Gastroesophageal sphincter (tissue), 4 donors: Measurements from ENCODE around the gene KRT71. TPM values are rescaled to one million over a fixed set of nuclear protein-coding genes. Genes with fewer than 3 reads are reported as not detected.

Experiments used
- ATAC-seq: fragments of 150-250 bp; one replicate; pipeline ENCODE4 v1.9.1; 2016; ENCODE audit warnings: mild to moderate bottlenecking, moderate library complexity
- H3K27ac ChIP-seq, 4 donors: fragments of 200-600 bp; sonication (generic) in 3 of 4; 1 replicate in 3 of 4; 2 replicates in 1 of 4; pipeline ENCODE4 v1.5.1; 2016 to 2019
- H3K27me3 ChIP-seq: fragments of 200-600 bp; sonication (generic); one replicate; pipeline ENCODE4 v1.5.1; 2019
- H3K36me3 ChIP-seq, 2 donors: fragments of 200-600 bp; sonication (generic); one replicate each; pipeline ENCODE4 v1.5.1; 2019; ENCODE audit warnings: control low read depth in 1 of 2
- H3K4me1 ChIP-seq, 3 donors: fragments of 200-600 bp; sonication (generic); 1 replicate in 2 of 3; 2 replicates in 1 of 3; pipeline ENCODE4 v1.5.1; 2016 to 2019; ENCODE audit warnings: control low read depth in 2 of 3
- H3K4me3 ChIP-seq, 2 donors: fragments of 200-600 bp; sonication (generic); one replicate each; pipeline ENCODE4 v1.5.1; 2019; ENCODE audit warnings: mild to moderate bottlenecking in 1 of 2, moderate library complexity in 1 of 2
- H3K9me3 ChIP-seq, 3 donors: fragments of 200-600 bp; sonication (generic); one replicate each; pipeline ENCODE4 v1.5.1; 2017 to 2019; ENCODE audit warnings: control low read depth in 2 of 3
- EP300 ChIP-seq: sonication (generic); formaldehyde crosslinking; IDR thresholded peaks from one replicate; pipeline ENCODE4 v1.6.1; 2017; ENCODE audit warnings: antibody characterized with exemption, mild to moderate bottlenecking
- POLR2A ChIP-seq, 2 donors: fragments of 450-650 bp; IDR thresholded peaks; one replicate each; pipeline ENCODE4 v1.6.1; 2017; ENCODE audit warnings: antibody characterized with exemption in 2 of 2, mild to moderate bottlenecking in 2 of 2, moderate library complexity in 1 of 2
- POLR2AphosphoS5 ChIP-seq: sonication (generic); formaldehyde crosslinking; IDR thresholded peaks from one replicate; pipeline ENCODE4 v1.6.1; 2017; ENCODE audit warnings: antibody characterized with exemption
- WGBS, 2 donors: methylation state at CpG; one replicate each; pipeline ENCODE4 v1.1.5; 2018; ENCODE audit warnings: low coverage in 1 of 2; 5-methylcytosine and 5-hydroxymethylcytosine counted together
- total RNA-seq, 4 donors: library from RNA; depleted of rRNA; stranded (reverse); fragments of >200 nt; gene quantifications; one replicate each; pipeline ENCODE4 v1.1.0, GENCODE V29; 2016
- TF ChIP-seq, protein P1 (sequence below), 4 experiments: fragments of 200-600 bp in 2 of 4; fragments of 450-650 bp in 2 of 4; sonication (generic) in 1 of 4; IDR thresholded peaks; one replicate each; pipeline ENCODE4 v1.5.1; 2017 to 2019; ENCODE audit warnings: antibody characterized with exemption in 4 of 4, mild to moderate bottlenecking in 2 of 4, moderate library complexity in 2 of 4

KRT71 gene
- total RNA-seq, 4 donors from 2014 or later: not detected

DNA sequence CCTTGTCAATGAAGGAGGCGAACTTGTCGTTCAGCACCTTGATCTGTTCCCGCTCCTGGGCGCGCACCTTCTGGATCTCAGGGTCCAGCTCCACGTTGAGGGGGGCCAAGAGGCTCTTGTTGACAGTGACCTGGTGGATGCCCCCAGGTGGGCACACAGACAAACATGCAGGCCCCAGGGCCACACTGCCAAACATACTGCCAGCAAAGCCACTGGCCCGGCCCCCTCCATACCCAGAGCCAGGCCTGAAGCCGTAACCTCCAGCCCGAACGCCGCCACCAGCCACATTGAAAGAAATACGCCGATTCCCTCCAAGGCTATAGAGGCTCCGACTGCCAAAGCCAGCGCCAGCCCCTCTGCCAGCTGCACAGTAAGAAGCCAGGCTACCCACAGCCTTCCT is 20.4 kb upstream of the KRT71 start:
- TF ChIP-seq EP300 (no peak), POLR2AphosphoS5 (no peak), POLR2A (IDR thresholded peaks at IDR 0.05) (no peak)
- TF ChIP-seq, protein P1, sequence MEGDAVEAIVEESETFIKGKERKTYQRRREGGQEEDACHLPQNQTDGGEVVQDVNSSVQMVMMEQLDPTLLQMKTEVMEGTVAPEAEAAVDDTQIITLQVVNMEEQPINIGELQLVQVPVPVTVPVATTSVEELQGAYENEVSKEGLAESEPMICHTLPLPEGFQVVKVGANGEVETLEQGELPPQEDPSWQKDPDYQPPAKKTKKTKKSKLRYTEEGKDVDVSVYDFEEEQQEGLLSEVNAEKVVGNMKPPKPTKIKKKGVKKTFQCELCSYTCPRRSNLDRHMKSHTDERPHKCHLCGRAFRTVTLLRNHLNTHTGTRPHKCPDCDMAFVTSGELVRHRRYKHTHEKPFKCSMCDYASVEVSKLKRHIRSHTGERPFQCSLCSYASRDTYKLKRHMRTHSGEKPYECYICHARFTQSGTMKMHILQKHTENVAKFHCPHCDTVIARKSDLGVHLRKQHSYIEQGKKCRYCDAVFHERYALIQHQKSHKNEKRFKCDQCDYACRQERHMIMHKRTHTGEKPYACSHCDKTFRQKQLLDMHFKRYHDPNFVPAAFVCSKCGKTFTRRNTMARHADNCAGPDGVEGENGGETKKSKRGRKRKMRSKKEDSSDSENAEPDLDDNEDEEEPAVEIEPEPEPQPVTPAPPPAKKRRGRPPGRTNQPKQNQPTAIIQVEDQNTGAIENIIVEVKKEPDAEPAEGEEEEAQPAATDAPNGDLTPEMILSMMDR (IDR thresholded peaks at IDR 0.05): no peak
- H3K4me1 ChIP-seq: no peaks in the 10 kb centered on the region
- 100% methylated on average over 1 of the region's 15 CpGs; no CpG with 5 or more reads in 1 of the 2 donors for WGBS, 2 donors
- ATAC-seq: no peak
- H3K36me3 ChIP-seq: no peaks in the 10 kb centered on the region
- no peak overlapping the region for H3K27ac ChIP-seq
- H3K27me3 ChIP-seq: peaks cover 43% of the 10 kb centered on the region
- no peak overlapping the region for H3K4me3 ChIP-seq
- no peaks in the 10 kb centered on the region for H3K9me3 ChIP-seq

DNA sequence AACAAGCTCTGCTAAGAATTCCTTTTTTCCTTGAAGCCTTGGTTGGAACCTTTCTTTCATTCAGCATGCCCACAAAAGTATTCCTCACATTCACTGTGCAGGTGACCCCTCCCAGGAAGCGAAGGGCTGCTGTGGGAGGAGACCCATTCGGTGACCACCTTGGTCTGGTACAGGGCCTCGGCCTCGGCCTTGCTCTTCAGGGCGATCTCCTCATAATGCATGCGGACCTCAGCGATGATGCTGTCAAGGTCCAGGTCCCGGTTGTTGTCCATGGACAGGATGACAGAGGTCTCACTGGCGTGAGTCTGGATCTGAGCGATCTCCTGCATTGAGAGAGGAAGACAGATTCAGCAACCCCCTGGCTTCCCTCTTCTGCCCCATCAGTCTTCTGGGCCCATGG is 17.6 kb upstream of the KRT71 start:
- no CpG with 5 or more reads among the region's 10 CpGs for WGBS, 2 donors
- no peak for ATAC-seq

DNA sequence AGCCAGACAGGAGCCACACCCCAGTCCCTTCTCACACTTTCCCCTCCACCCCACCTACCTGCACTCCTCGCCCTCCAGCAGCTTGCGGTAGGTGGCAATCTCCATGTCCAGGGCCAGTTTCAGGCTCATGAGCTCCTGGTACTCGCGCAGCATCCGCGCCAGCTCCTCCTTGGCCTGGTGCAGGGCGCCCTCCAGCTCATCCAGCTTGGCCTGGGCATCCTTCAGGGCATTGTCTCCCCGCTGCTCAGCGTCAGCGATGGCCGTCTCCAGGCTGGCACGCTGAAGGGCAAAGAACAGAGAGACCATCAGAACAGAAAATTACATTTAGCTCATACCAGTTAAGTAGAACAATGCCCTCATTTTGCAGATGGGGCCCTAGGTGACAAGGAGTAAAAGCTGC is 15.2 kb upstream of the KRT71 start:
- no peaks in the 10 kb centered on the region for H3K9me3 ChIP-seq
- H3K4me3 ChIP-seq: no peak overlapping the region
- TF ChIP-seq, protein P1 (IDR thresholded peaks at IDR 0.05): no peak
- TF ChIP-seq POLR2AphosphoS5: no peak
- H3K36me3 ChIP-seq: no peaks in the 10 kb centered on the region
- peaks cover 62% of the 10 kb centered on the region for H3K27me3 ChIP-seq
- 76 to 92% methylated on average over 6 to 9 of the region's 12 CpGs for WGBS, 2 donors
- no peak for ATAC-seq
- no peak overlapping the region for H3K27ac ChIP-seq
- no peaks in the 10 kb centered on the region for H3K4me1 ChIP-seq

More for the DNA sequence above, 17.6 kb upstream of the KRT71 start:
- no peaks in the 10 kb centered on the region for H3K36me3 ChIP-seq
- no peaks in the 10 kb centered on the region for H3K9me3 ChIP-seq
- no peaks in the 10 kb centered on the region for H3K4me1 ChIP-seq
- TF ChIP-seq, protein P1 (IDR thresholded peaks at IDR 0.05): no peak
- TF ChIP-seq POLR2A (IDR thresholded peaks at IDR 0.05) (no peak), POLR2AphosphoS5 (no peak), EP300 (no peak)
- H3K27me3 ChIP-seq: peaks cover 66% of the 10 kb centered on the region
- no peak overlapping the region for H3K4me3 ChIP-seq
- H3K27ac ChIP-seq: no peak overlapping the region

DNA sequence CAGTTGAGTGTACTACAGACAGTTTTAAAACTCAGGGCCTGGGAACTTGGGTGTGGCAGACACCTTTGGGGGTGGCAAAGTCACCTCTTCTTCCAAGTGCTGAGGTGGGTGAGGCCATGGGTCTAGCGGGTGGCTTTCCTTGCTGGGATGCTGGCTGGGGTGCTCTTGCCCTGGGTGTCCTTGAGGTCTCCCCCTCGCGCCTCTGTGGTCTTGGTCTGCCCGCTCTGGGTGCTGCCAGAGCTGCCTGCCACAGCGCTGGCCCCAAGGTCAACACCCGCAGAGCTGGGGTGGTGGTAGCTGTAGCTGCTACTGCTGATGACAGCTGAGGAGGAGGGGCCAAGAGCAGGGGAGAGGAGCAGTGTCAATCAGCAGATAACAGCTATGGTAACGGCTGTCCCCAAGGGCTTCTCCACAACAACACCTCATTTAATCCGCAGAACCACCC is 13.9 kb upstream of the KRT71 start:
- Histone ChIP-seq H3K36me3 (no peaks in the 10 kb centered on the region), H3K27ac (no peak overlapping the region), H3K9me3 (no peaks in the 10 kb centered on the region), H3K4me3 (no peak overlapping the region), H3K27me3 (peaks cover 52% of the 10 kb centered on the region), H3K4me1 (no peaks in the 10 kb centered on the region)
- ATAC-seq: no peak
- 20 to 70% methylated on average over 1 to 3 of the region's 8 CpGs for WGBS, 2 donors
- TF ChIP-seq POLR2AphosphoS5 (no peak), EP300 (no peak), POLR2A (IDR thresholded peaks at IDR 0.05) (no peak)
- TF ChIP-seq, protein P1 (IDR thresholded peaks at IDR 0.05): no peak

DNA sequence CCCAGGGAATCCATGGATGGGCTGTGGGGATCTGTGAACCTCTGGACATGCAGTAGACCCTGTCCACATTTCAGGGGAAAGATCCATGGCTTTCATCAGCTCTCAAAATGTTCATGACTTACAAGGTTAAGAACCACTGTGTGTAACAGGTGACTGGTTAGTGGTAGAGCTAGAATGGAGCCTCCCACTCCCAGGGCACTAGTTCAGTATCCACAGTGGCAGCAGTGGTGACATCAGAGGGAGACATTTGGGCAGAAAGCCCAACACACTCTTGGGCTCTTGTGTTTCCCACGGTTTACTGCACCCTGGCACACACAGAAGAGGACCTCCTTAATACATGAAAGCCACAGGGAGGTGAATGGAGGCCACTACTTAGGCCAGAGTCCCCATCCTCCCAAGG is 11.6 kb upstream of the KRT71 start:
- Histone ChIP-seq H3K36me3 (no peaks in the 10 kb centered on the region), H3K9me3 (no peaks in the 10 kb centered on the region), H3K27ac (no peak overlapping the region), H3K4me1 (no peaks in the 10 kb centered on the region), H3K27me3 (peaks cover 55% of the 10 kb centered on the region), H3K4me3 (no peak overlapping the region)
- TF ChIP-seq POLR2A (IDR thresholded peaks at IDR 0.05) (no peak), EP300 (no peak), POLR2AphosphoS5 (no peak)
- TF ChIP-seq, protein P1 (IDR thresholded peaks at IDR 0.05): no peak
- ATAC-seq: no peak
- WGBS, 2 donors: no CpG with 5 or more reads among the region's 1 CpG
